IPS-18c (cell line): ENCODE results near the gene ADH5.
"Not testable (repeated sequence)": the region's sequence is repeated elsewhere in the genome, so short reads cannot be mapped to it uniquely, and the experiment has no call there.

Experiments used
- H3K4me3 ChIP-seq: 2 replicates; pipeline ENCODE4 v1.7.0; 2013; ENCODE audit warnings: low read depth, mild to moderate bottlenecking, low read length, moderate library complexity; ENCODE audit not compliant: insufficient read depth
- H3K9me3 ChIP-seq: one replicate; pipeline ENCODE4 v1.6.1; 2013; ENCODE audit warnings: mild to moderate bottlenecking, low read length, moderate library complexity; ENCODE audit not compliant: control insufficient read depth, insufficient read depth

The ADH5 gene

GRCh38 chr4:99061048-99061700, 27.4 kb downstream of the ADH5 start:
- no peak overlapping the region for H3K4me3 ChIP-seq

GRCh38 chr4:99059550-99059949, 29.0 kb downstream of the ADH5 start:
- Histone ChIP-seq H3K9me3 (no peaks in the 10 kb centered on the region), H3K4me3 (no peak overlapping the region)

More at GRCh38 chr4:99061048-99061700, 27.4 kb downstream of the ADH5 start:
- H3K9me3 ChIP-seq = no peaks in the 10 kb centered on the region

DNA sequence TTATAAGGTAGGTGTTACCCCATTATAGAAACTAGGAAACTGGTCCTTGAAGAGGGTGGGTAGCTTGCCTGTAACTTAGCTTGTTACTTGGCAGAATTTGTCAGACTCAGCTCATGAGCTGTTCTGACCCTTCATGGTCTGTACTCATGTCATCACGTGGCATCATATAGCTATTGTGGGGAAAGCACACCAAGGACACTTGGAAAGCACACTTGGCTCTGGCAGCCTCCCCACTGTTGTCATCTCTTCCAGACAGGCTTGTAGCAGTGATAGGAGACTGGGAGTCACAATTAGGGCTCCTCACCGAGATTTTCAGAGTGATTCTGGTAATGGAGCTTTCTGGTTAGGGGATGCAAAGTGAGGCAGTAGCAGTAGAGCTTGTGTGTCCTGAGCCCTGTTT, 30.4 kb downstream of the ADH5 start:
- H3K4me3 ChIP-seq = no peak overlapping the region
- H3K9me3 ChIP-seq = no peaks in the 10 kb centered on the region

GRCh38 chr4:99054428-99054994, 34.1 kb downstream of the ADH5 start:
- Histone ChIP-seq H3K4me3 (no peak overlapping the region), H3K9me3 (no peaks in the 10 kb centered on the region)

DNA sequence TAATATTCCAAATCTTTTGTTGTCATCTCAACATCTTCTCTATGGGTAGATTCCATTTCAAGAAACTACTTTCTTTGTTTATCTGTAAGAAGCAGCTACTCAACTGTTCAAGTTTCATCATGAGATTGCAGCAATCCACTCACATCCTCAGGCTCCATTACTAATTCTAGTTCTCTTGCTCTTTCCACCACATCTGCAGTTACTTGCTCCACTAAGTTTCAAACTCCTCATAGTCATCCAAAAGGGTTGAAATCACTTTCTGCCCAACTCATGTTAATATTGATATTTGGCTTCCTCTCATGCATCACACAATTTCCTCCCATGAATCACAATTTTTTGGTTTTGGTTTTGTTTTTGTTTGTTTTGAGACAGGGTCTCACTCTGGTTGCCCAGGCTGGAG, 35.7 kb downstream of the ADH5 start:
- Histone ChIP-seq H3K4me3 (no peak overlapping the region), H3K9me3 (no peaks in the 10 kb centered on the region)

- no peaks in the 10 kb centered on the region for H3K9me3 ChIP-seq
- no peak overlapping the region for H3K4me3 ChIP-seq
Measured at GRCh38 chr4:99047710-99048109, 40.9 kb downstream of the ADH5 start.

GRCh38 chr4:99043346-99043745, 45.2 kb downstream of the ADH5 start:
- Histone ChIP-seq H3K9me3 (no peaks in the 10 kb centered on the region), H3K4me3 (no peak overlapping the region)

DNA sequence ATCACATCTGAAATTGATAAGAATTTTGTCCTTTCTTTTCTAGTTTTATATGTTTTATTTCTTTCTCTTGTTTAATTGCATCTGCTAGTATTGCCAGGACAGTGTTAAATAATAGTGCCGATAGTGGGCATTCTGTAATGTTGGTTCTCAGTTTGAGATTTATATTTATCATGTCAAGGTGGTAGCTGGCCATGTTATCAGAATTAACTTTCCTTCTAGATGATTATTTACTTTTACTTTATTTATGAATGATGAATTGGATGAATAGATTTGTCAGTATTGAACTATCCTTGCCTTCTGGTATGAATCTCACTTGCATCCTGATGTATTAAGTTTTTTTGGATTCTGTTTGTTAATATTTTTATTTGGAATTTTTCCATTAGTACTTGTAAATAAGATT, 50.4 kb downstream of the ADH5 start:
- H3K9me3 ChIP-seq = no peaks in the 10 kb centered on the region
- H3K4me3 ChIP-seq = no peak overlapping the region

DNA sequence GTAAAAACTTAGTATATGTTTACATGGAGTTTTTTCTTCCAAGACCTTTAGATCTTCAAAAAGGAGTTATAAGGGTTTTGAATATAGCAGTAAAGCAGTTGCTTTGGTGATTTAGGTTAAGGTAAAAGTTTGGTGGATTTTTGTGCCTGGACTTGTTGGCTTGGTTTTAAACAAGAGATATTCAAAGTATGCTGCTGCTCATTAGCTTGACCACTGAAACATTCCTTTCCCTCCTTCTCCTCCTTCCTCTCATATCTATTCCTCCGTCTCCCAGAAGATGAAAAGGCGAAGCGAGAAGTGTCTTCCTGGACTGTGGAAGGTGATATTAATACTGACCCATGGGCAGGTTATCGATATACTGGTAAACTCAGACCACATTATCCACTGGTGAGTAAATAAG, 54.6 kb downstream of the ADH5 start:
- no peaks in the 10 kb centered on the region for H3K9me3 ChIP-seq

GRCh38 chr4:99029852-99030251, 58.7 kb downstream of the ADH5 start:
- Histone ChIP-seq H3K4me3 (no peak overlapping the region), H3K9me3 (no peaks in the 10 kb centered on the region)

More for the DNA sequence above, 54.6 kb downstream of the ADH5 start:
- H3K4me3 ChIP-seq = no peak overlapping the region

DNA sequence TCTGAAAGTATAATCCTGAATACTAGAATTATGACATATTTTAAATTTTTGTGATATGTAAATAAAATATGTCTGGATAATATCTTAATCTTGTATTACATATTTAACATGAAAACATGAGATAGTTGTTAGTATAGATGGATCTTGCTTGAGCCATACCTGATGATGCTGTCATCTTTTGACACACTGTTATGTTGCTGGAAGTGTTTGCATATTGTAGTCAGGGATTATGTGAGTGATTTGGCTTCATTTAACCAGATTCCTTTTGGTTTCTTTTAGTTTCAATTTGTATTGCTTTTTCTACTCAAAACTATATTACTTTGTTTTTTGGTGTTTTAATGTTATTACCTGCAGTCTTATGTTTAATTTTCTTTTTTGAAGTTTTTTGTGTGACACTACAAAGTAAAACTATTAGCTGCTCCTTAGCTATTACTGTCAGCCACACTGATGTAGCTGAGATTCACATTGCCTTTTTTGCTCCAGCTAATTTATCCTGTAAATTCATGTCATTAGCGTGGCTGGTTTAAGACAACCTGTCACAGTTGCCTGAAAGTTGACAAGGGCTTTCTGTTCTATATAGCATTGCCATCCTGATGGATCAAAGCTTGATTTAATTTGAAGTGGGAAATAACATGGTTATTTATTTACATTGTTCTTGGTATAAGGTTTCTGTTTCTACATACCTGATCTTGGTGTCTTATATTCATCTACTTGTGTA, 59.4 kb downstream of the ADH5 start:
- no peaks in the 10 kb centered on the region for H3K9me3 ChIP-seq
- no peak overlapping the region for H3K4me3 ChIP-seq

GRCh38 chr4:99028187-99028586, 60.4 kb downstream of the ADH5 start:
- H3K9me3 ChIP-seq = no peaks in the 10 kb centered on the region
- no peak overlapping the region for H3K4me3 ChIP-seq

DNA sequence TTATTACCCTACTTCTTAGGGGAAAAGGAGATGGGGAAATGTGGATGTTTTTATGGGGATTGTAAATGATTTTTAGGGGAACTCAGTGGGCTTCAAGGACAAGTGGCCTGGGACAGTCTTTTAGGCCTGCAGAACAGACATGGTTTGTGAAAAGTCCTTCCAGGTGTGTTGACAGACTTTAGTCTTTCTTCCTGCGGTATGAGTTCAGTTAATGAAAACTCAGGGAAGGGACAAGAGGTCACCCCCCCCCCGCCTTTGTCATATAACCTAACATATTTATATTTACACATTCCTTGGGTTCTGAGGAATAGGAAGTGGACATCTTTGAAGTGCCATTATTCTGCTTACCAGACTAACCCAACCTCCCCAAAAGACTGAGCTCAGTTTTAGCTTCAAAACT, 61.3 kb downstream of the ADH5 start:
- H3K4me3 ChIP-seq = no peak overlapping the region
- no peaks in the 10 kb centered on the region for H3K9me3 ChIP-seq

DNA sequence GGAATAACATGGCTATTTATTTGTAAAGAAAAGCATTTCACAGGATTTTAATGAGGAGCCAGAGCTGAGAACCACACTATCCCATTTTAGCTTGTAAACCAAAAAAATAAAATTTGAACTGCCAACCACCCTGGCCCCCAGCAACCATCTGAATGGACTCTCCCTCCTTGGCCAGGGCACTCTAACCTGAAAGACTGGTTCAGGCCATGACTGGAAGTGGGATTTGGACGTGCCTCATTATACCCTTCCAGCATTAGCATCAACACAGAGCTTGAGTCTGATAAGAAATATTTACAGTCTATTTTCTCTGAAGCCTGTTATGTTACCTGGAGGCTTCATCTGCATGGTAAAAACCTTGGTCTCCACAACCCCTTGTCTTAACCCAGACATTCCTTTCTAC, 63.1 kb downstream of the ADH5 start:
- Histone ChIP-seq H3K9me3 (no peaks in the 10 kb centered on the region), H3K4me3 (no peak overlapping the region)

- no peaks in the 10 kb centered on the region for H3K9me3 ChIP-seq
- no peak overlapping the region for H3K4me3 ChIP-seq
Measured at GRCh38 chr4:99024481-99025275, 63.9 kb downstream of the ADH5 start.

DNA sequence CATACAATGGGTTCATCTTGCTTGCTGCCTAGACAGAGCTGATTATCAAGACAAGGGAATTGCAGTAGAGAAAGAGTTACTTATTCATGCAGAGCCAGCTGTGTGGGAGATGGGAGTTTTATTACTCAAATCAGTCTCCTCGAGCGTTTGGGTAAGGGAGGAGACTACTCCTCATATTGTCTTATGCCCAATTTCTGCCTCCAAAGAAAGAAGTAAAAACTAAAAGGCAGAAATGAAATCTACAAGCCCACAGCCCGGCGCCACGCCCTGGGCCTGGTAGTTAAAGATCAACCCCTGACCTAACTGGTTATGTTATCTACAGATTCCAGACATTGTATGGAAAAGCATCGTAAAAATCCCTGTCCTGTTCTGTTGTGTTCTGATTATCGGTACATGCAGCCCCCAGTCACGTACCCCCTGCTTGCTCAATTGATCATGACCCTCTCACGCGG, 64.8 kb downstream of the ADH5 start:
- H3K4me3 ChIP-seq = not testable (repeated sequence)

DNA sequence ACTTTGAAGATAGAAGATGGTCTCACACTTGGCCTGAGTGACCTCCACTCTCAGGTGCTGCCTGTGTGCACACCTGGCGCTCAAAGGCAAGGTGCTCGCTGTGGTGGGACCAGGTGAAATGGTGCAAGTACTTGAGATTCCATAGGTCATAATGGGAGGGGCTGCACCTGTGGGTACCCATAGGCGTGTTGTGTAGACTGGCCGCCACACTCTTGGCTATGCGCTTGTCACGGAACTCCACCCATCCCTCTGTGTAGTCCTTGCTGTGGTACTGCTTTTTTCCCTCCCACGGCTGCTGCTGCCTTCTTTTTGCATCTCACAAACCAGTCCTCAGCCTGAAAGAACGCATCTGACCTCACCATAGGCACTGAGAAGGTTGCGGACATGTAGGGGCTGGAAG, 66.0 kb downstream of the ADH5 start:
- H3K9me3 ChIP-seq = no peaks in the 10 kb centered on the region
- H3K4me3 ChIP-seq = peak overlapping the region; percentile 42

More for the DNA sequence above, 64.8 kb downstream of the ADH5 start:
- H3K9me3 ChIP-seq = not testable (repeated sequence)

DNA sequence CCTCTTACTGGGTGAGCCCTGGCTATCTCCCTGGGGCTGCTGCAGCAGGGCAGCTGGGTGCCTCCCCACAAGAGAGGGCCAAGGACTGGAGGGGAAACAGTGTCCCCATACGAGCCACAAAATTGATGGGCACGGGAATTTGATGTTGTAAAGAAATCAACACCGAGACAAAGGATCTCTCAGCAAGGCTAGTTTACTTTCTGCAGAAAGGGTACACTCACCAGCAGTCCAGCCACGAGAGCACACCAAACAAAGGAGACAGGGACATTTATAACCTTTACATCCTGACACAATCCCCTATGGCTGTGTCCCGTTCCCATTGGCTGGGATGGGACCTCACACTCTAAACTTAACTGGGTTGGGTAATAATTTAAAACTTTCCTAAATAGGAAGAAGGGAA, 67.2 kb downstream of the ADH5 start:
- Histone ChIP-seq H3K9me3 (no peaks in the 10 kb centered on the region), H3K4me3 (no peak overlapping the region)
